Mucosa of rectum (tissue), 2 donors: ENCODE measurements around the gene TRMT11.

Experiments used
- H3K27ac ChIP-seq, 2 donors: one replicate each; pipeline ENCODE4 v1.7.0; 2013; ENCODE audit warnings: inconsistent platforms in 2 of 2, low read depth in 2 of 2, low read length in 2 of 2
- H3K27me3 ChIP-seq, 2 donors: one replicate each; pipeline ENCODE4 v1.7.0; 2013; ENCODE audit warnings: low read length in 2 of 2; ENCODE audit not compliant: control insufficient read depth in 2 of 2, insufficient read depth in 2 of 2
- H3K36me3 ChIP-seq, 2 donors: one replicate each; pipeline ENCODE4 v1.7.0; 2013; ENCODE audit warnings: low read length in 2 of 2; ENCODE audit not compliant: control insufficient read depth in 2 of 2, insufficient read depth in 2 of 2
- H3K4me1 ChIP-seq, 2 donors: one replicate each; pipeline ENCODE4 v1.7.0; 2013; ENCODE audit warnings: low read length in 2 of 2, mild to moderate bottlenecking in 1 of 2; ENCODE audit not compliant: control insufficient read depth in 2 of 2, insufficient read depth in 2 of 2
- H3K4me3 ChIP-seq, 2 donors: one replicate each; pipeline ENCODE4 v1.7.0; 2013; ENCODE audit warnings: low read length in 2 of 2
- H3K9ac ChIP-seq, 2 donors: one replicate each; pipeline ENCODE4 v1.7.0; 2013; ENCODE audit warnings: low read length in 2 of 2, low read depth in 1 of 2, mild to moderate bottlenecking in 1 of 2
- H3K9me3 ChIP-seq, 2 donors: one replicate each; pipeline ENCODE4 v1.7.0; 2013; ENCODE audit warnings: low read length in 2 of 2; ENCODE audit not compliant: control insufficient read depth in 2 of 2
- donor health status: healthy.
- donor health status: Normal muscosa, but diverticular disease.

Gene TRMT11

GRCh38 chr6:126066053-126067048 lies 80.0 kb downstream of the TRMT11 start:
- no peak overlapping the region for H3K27ac ChIP-seq

DNA sequence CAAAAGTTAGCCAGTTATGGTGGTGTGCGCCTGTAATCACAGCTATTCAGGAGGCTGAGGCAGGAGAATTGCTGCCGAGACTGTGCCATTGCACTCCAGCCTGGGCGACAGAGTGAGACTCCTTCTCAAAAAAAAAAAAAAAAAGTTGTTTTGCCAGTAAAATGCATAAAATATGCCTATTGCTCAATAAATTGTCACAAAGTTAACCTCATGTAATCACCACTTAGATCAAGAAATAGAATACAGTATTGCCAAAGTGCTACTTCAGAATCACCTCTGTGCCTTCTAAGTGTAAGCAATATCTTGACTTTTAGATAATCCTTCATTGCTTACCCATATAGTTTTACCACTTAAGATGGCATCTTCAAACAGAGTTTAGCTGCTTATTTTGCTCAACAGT lies 80.7 kb downstream of the TRMT11 start:
- H3K27me3 ChIP-seq, result no peaks in the 10 kb centered on the region
- H3K9ac ChIP-seq, result no peak overlapping the region
- H3K4me3 ChIP-seq, result no peak overlapping the region
- peaks cover 0 to 4% of the 10 kb centered on the region in 2 donors for H3K36me3 ChIP-seq
- no peak overlapping the region for H3K27ac ChIP-seq
- peaks cover 0 to 4% of the 10 kb centered on the region in 2 donors for H3K4me1 ChIP-seq
- no peaks in the 10 kb centered on the region for H3K9me3 ChIP-seq

More at GRCh38 chr6:126066053-126067048, 80.0 kb downstream of the TRMT11 start:
- Histone ChIP-seq H3K9ac (no peak overlapping the region), H3K9me3 (no peaks in the 10 kb centered on the region), H3K4me1 (peaks cover 0 to 4% of the 10 kb centered on the region in 2 donors), H3K4me3 (no peak overlapping the region), H3K27me3 (no peaks in the 10 kb centered on the region), H3K36me3 (peaks cover 0 to 10% of the 10 kb centered on the region in 2 donors)

DNA sequence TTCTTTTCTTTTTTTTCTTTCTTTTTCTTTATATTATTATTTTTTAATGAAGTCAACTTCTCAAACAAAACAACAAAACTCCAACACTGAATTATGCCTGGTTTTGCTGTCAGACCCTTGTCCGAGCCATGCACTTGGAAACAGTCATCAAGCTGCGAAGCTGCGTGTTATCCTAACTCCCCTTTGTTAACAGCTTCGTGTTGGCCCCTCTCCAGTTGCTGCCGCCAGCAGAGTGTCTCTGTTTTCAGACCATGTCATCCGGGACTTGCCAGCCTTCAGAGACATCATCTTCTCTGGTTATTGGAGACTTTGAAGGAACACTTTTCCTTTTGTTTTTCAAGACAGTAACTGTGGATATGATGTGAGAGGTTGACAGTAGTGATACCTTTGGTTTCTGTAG lies 83.1 kb downstream of the TRMT11 start:
- Histone ChIP-seq H3K4me1 (no peaks in the 10 kb centered on the region), H3K27ac (no peak overlapping the region)

GRCh38 chr6:126071000-126071647 lies 84.8 kb downstream of the TRMT11 start:
- Histone ChIP-seq H3K4me1 (no peaks in the 10 kb centered on the region), H3K4me3 (no peak overlapping the region), H3K36me3 (peaks cover 0 to 4% of the 10 kb centered on the region in 2 donors), H3K27ac (no peak overlapping the region), H3K27me3 (no peaks in the 10 kb centered on the region), H3K9ac (no peak overlapping the region), H3K9me3 (no peaks in the 10 kb centered on the region)

More for the DNA sequence above, 83.1 kb downstream of the TRMT11 start:
- no peak overlapping the region for H3K4me3 ChIP-seq
- no peaks in the 10 kb centered on the region for H3K9me3 ChIP-seq
- peaks cover 0 to 4% of the 10 kb centered on the region in 2 donors for H3K36me3 ChIP-seq
- no peak overlapping the region for H3K9ac ChIP-seq
- H3K27me3 ChIP-seq, result no peaks in the 10 kb centered on the region

DNA sequence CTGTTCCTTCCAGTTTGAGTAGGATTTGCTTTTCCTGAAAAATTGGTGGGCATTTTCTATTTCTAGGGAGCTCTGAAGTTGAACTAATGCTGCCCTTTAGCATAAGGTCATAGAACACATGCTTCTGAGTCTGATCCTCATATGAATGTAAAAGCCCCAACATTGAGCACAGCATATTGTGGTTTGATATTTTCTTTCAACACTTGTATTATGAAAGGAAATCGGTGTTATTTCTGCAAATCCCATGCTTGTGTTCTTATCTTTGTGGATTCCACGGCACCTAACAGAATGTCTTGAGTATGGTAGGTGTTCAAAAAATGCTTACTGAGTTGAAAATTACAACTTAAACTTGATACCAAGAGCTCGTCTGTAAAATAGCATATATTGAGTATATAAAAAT lies 85.8 kb downstream of the TRMT11 start:
- Histone ChIP-seq H3K36me3 (peaks cover 0 to 4% of the 10 kb centered on the region in 2 donors), H3K27me3 (no peaks in the 10 kb centered on the region), H3K4me3 (no peak overlapping the region), H3K27ac (no peak overlapping the region), H3K9ac (no peak overlapping the region), H3K4me1 (no peaks in the 10 kb centered on the region), H3K9me3 (no peaks in the 10 kb centered on the region)

DNA sequence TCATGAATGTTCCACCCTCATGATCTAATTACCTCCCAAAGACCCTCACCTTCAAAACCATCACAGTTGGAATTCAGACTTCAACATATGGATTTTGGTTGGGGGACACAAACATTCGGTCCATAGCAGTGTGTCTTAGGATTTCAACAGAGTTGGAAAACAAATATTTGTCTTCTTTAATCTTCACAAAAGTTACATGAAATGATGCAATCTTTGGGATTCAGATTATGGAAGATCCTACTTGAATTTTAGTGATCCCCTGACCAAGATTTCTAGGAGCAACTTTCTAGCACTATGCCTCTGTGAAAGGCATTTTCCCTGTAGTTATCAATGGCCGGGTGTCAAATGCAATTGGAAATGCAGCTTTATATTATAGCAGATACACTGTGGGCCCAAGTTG lies 86.5 kb downstream of the TRMT11 start:
- no peaks in the 10 kb centered on the region for H3K27me3 ChIP-seq
- no peak overlapping the region for H3K27ac ChIP-seq
- no peak overlapping the region for H3K9ac ChIP-seq
- no peak overlapping the region for H3K4me3 ChIP-seq
- no peaks in the 10 kb centered on the region for H3K9me3 ChIP-seq
- peaks cover 0 to 4% of the 10 kb centered on the region in 2 donors for H3K36me3 ChIP-seq
- H3K4me1 ChIP-seq, result no peaks in the 10 kb centered on the region

GRCh38 chr6:126075335-126076071 lies 89.2 kb downstream of the TRMT11 start:
- H3K9me3 ChIP-seq, result no peaks in the 10 kb centered on the region
- H3K36me3 ChIP-seq, result peaks cover 0 to 4% of the 10 kb centered on the region in 2 donors
- no peaks in the 10 kb centered on the region for H3K27me3 ChIP-seq
- no peak overlapping the region for H3K9ac ChIP-seq
- H3K4me3 ChIP-seq, result no peak overlapping the region
- H3K4me1 ChIP-seq, result no peaks in the 10 kb centered on the region
- no peak overlapping the region for H3K27ac ChIP-seq

DNA sequence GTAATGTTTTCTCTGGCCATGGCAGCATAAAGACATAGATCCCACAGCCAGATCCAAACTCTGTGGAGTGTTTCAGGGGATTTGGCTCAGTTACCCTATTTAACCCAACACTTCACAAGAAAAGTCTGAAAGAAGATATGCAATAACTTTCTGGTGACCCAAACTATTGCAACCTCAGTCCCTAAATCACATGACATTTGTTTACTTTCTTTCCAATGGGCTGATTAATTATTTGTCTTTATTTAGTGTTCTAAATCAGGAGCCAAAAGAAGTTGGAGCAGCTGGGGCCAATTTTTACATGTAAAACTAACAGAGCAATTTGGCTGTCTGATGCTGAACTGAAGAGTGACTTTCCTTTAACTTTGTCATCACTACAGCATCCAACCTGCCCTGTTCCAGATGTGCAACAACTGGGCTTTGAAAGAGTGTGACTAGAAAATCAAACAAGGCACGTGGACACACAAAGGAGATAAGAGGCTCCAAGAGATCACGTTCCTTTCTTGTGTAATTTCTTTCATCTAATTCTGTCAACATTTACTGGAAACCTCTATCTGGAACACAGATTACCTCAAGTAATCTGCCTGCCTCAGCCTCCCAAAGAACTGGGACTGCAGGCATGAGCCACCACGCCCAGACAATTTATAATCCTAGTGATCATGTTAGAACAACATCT lies 90.8 kb downstream of the TRMT11 start:
- Histone ChIP-seq H3K9me3 (no peaks in the 10 kb centered on the region), H3K27ac (no peak overlapping the region), H3K27me3 (no peaks in the 10 kb centered on the region), H3K4me3 (no peak overlapping the region), H3K9ac (no peak overlapping the region), H3K4me1 (no peaks in the 10 kb centered on the region), H3K36me3 (no peaks in the 10 kb centered on the region)

DNA sequence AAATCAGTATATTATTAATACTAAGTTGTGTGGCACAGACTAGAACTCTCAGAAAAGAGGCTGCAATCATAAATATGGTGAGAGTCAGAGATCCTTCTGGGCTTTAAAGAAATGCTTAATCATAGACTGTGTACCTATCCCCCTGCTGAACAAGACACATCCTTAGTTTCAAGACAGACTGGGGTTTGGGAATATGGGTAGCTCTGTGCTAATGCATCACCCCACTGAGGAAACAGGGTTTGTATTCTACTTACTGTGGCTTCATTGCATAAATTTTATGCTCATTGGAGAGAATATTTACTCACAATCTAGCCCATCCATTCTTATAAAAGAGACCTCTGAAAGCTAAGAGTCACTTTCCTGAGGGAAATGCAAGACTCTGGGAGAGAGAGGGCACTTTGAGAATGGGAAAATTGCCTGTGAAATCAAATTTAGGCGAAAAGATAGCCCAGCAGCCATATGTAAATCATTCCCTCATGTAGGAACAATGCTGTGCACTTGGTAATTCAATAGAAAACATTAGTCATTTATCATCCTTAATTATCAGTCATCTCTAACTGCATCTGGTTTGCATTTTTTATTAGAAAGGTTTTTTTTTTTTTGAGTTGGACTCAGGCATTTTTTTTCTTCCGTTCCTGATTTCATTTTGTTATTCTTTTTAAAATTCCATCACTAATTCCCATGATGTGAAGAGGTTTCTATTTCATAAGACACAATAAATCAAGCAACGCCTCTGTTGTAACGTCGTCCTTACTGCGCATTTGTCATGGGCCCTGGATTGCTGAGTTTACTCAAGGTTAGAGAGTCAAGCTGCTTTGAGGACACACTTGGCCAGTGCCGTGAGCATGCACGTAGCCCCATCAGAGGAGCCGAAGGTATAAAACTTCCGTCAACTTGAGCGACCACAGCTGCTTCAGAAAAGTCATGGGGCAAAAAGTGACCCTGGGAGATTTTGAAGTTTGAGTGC lies 91.8 kb downstream of the TRMT11 start:
- Histone ChIP-seq H3K9ac (no peak overlapping the region), H3K36me3 (no peaks in the 10 kb centered on the region), H3K27ac (no peak overlapping the region), H3K9me3 (no peaks in the 10 kb centered on the region), H3K4me3 (no peak overlapping the region), H3K4me1 (no peaks in the 10 kb centered on the region), H3K27me3 (no peaks in the 10 kb centered on the region)
